Measurements from ENCODE around the gene PDLIM1. TPM values are rescaled to one million over a fixed set of nuclear protein-coding genes. Genes with fewer than 3 reads are reported as not detected.

PDLIM1 gene
- total and polyA plus RNA-seq, 2 experiments from 2014 or later = 111 to 233 TPM

DNA sequence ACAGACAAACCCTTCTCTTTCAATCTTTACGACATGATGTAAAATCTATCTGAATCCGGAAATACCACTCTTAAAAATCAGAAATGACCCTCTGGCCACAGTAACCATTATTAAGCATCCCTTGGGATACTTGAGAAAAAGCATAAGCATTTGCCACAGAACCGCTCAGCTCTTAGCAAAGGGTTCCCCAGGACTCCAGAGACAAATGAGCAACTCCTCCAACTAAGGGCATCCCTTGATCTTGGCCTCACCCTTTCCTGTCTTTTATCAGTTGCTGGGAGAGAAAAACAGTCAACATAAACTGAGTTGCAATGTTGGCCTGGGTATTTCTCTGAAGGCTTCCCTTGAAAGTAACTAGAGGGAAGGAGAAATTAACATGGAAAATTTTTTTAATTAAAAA is 3.5 kb downstream of the PDLIM1 start:
- no peak overlapping the region; the same call in 1 of the 2 replicates for H3K27ac ChIP-seq (ENCODE audit: low read depth)
- no peaks in the 10 kb centered on the region for H3K9me2 ChIP-seq (ENCODE audit: insufficient read depth)
- no peak overlapping the region for H3K4me3 ChIP-seq
- Mint-ChIP-seq H3K27me3 (ENCODE audit: insufficient read depth, low read depth, poor library complexity) (peaks cover 19% of the 10 kb centered on the region), H3K27ac (no peak overlapping the region), H3K9me3 (no peaks in the 10 kb centered on the region), H3K36me3 (ENCODE audit: low read depth) (peaks cover 3% of the 10 kb centered on the region; the same call in 1 of the 3 replicates), H3K4me1 (peaks cover 34% of the 10 kb centered on the region), H3K4me3 (no peak overlapping the region)
- H3K4me2 ChIP-seq = peak overlapping the region; percentile 96; the same call in 1 of the 2 replicates
- H4K20me1 ChIP-seq (replicated peaks; ENCODE audit: insufficient read depth) = peaks cover 40% of the 10 kb centered on the region
- peaks cover 11% of the 10 kb centered on the region; the same call in 1 of the 2 replicates for H3F3A ChIP-seq (replicated peaks; ENCODE audit: low read depth)
- ATAC-seq (no peak), DNase-seq (ENCODE audit: low spot score) (no peak)
- no peaks in the 10 kb centered on the region for H3K36me3 ChIP-seq (ENCODE audit: insufficient read depth)
- H3K4me1 ChIP-seq (ENCODE audit: insufficient read depth) = peaks cover 43% of the 10 kb centered on the region
- H3K79me2 ChIP-seq (replicated peaks; ENCODE audit: insufficient read depth) = peaks cover 81% of the 10 kb centered on the region
- TF ChIP-seq EZH2 (IDR thresholded peaks at IDR 0.05; ENCODE audit: low read depth, unreplicated experiment) (no peak), ZNF462 (CRISPR knock-in tag; IDR thresholded peaks at IDR 0.05) (no peak), ZNF331 (CRISPR knock-in tag; IDR thresholded peaks at IDR 0.05; ENCODE audit: low read depth) (no peak), JUNB (IDR thresholded peaks at IDR 0.05; ENCODE audit: unreplicated experiment) (no peak), CREB1 (CRISPR knock-in tag; IDR thresholded peaks at IDR 0.05; ENCODE audit: low read depth) (no peak), POLR2AphosphoS5 (IDR thresholded peaks at IDR 0.05; ENCODE audit: low read depth) (no peak), STAT1 (IDR thresholded peaks at IDR 0.05; ENCODE audit: unreplicated experiment) (no peak), CTCF (conservative IDR thresholded peaks at IDR 0.05; ENCODE audit: low read depth in 2 of 2) (no peak), NANOG (IDR thresholded peaks at IDR 0.05; ENCODE audit: borderline replicate concordance) (no peak), EZH2phosphoT487 (IDR thresholded peaks at IDR 0.05; ENCODE audit: unreplicated experiment) (no peak), REST (IDR thresholded peaks at IDR 0.05; ENCODE audit: unreplicated experiment) (no peak), ZNF114 (CRISPR knock-in tag; IDR thresholded peaks at IDR 0.05) (no peak)
- TF ChIP-seq, protein P1, sequence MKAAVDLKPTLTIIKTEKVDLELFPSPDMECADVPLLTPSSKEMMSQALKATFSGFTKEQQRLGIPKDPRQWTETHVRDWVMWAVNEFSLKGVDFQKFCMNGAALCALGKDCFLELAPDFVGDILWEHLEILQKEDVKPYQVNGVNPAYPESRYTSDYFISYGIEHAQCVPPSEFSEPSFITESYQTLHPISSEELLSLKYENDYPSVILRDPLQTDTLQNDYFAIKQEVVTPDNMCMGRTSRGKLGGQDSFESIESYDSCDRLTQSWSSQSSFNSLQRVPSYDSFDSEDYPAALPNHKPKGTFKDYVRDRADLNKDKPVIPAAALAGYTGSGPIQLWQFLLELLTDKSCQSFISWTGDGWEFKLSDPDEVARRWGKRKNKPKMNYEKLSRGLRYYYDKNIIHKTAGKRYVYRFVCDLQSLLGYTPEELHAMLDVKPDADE (IDR thresholded peaks at IDR 0.05) = no peak
- H3K27me3 ChIP-seq (ENCODE audit: insufficient read depth) = peaks cover 17% of the 10 kb centered on the region
- H2AFZ ChIP-seq = no peak overlapping the region
